ENCODE results near the gene TCF7L2. TPM values are rescaled to one million over a fixed set of nuclear protein-coding genes. Genes with fewer than 3 reads are reported as not detected.
"Not testable (repeated sequence)": the region's sequence is repeated elsewhere in the genome, so short reads cannot be mapped to it uniquely, and the experiment has no call there.

The TCF7L2 gene
- total RNA-seq, 1 experiment from 2014 or later, result 3.0 TPM

DNA sequence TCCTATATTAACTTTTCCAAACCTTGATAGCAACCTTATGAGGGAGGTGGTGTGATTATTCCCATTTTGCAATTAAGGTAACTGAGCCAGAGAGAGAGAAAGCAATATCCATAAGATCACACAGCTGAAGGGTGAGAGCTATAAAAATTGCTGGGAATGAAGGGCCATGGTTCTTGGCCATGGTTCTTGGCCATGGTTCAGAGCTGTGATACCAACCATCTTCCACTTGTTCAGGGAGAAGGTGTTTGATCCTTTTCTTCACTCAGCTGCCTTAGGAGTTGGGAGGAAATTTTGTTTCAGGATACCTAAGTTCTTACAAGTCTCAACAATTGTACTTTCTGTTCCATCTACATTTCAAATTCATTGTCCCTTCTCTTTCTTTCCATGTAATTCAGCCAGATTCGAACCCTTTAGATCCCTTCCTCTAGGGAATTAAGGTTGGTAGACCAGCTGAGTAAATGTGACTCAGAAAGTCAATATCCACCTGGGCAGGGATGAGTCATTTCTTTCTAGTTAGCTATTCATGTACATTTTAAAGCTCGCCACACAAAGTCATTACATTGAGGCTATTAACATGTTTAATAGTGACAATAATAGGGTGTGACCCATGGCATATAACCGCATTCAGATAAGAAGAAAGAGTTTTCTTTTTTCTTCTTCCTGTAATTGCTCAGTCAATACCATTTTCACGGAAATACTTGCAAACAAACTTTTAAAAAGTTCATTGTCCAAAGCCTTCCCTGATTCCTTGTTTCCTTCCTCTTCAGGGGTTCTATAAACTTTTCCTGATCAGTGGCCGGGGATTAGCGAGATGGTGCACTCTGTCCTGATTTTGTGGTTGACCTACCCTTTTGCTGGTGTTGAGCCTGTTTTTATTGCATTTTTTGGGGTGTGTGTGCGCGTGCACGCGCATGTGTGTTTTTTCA lies 143.4 kb downstream of the TCF7L2 start:
- DNase-seq (ENCODE audit: low spot score), result peak; percentile 91

DNA sequence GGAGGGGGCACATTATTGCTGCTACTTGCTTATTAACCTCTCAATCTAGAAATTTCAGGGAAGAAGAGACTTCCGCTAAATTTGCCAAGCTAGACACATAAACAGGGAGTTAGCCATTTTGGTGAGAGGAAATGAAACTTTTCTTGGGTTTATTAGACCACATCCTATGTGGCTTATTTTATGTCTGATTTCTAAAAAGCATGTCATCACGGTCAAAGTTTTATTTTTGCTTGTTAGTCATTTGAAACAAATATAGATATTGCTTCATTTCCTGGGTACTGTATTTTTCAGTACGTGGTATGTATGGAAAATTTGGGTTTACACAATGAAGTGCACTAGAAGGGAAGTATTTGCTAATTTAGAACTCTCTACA lies 144.1 kb downstream of the TCF7L2 start:
- DNase-seq (ENCODE audit: low spot score), result peak; percentile 54

DNA sequence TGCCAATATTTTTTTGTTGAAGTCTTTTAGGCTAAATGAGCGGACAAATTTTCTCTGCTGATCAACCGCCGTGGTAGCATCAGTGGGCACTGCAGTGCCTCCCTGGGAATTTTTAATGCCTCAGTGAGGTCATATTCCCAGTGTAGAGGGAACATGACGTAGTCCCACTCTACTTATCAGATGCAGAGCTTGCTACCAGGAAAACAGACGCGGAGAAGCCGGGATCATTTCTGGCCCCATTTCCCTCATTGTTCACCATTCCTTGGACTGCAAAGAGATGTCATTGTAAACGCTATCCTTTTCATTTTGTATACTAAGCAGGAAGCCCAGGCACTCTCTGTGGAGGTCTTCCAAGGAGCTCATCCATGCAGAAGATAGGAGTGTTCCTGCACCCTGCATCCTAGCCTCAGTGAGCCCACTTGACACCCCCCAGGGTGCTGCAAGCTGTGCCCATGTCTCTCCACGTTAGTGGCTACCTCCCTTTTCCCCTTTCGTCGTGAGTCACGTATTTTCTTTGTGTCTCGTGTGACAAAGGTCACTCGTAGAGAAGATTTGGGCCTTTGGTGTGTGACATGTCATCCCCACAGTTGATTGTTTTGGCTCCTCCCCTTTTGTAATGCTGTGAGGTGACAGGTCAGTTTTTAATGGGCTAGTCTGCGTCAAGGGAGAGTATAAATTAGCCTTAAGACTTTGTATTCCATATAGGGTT lies 145.5 kb downstream of the TCF7L2 start:
- no peak for DNase-seq (ENCODE audit: low spot score)

DNA sequence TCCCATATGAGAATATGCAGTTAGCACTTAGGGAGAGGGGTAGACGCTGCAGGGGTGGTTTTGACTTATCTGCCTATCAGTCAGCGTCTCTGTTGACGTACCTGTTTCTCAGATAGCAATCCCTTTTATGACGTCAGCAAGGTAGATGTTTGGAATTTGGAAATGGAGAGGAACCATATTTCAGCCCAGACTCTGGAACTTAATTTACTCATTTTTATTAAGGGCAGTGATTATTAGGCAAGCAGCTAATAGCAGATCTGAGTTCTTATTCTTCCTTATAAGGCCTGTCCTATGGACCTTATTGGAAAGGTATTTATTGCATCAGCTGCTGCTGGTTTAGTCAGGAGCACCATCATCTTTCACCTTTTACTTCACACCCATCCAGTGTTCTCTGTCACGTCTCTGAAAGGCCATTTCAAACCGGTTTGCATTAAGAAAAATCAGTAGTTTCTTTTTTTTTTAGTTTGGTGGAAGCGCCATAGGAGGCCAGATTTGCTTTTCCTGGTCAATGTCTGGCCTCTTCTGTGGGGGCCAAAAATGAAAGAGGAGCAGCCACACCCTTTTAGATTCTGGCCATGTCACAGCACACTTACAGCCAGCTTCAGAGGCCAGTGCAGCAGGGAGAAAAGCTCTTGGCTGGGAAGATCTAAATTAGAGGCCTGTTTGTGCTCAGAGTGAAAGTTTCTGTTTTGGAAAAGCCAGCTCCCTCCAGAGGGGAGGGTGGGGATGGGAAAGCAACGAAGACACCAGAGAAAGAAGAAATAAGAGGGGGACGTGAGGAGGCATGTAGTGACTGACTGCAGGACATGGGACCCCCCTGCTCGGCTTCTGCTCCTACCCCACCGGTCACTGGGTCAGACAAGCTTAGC lies 146.3 kb downstream of the TCF7L2 start:
- DNase-seq (ENCODE audit: low spot score), result no peak

DNA sequence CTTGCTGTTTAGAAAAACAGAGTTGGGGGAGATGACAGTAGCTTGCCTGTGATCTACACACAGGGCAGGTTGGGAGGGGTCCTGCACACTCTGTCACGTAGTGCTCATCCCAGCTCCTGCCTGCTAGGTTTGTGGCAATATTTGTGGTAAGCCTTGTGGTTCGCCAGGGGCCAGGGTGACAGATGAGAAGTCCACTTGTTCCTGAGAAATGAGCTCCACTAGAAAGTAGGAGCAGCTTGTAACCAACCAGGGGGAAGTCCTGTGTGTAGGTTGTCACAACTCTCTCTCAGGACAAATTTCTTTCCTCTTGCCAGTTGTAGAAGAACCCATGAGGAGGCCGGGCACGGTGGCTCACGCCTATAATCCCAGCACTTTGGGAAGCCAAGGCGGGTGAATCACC lies 147.0 kb downstream of the TCF7L2 start:
- no peak for DNase-seq (ENCODE audit: low spot score)

DNA sequence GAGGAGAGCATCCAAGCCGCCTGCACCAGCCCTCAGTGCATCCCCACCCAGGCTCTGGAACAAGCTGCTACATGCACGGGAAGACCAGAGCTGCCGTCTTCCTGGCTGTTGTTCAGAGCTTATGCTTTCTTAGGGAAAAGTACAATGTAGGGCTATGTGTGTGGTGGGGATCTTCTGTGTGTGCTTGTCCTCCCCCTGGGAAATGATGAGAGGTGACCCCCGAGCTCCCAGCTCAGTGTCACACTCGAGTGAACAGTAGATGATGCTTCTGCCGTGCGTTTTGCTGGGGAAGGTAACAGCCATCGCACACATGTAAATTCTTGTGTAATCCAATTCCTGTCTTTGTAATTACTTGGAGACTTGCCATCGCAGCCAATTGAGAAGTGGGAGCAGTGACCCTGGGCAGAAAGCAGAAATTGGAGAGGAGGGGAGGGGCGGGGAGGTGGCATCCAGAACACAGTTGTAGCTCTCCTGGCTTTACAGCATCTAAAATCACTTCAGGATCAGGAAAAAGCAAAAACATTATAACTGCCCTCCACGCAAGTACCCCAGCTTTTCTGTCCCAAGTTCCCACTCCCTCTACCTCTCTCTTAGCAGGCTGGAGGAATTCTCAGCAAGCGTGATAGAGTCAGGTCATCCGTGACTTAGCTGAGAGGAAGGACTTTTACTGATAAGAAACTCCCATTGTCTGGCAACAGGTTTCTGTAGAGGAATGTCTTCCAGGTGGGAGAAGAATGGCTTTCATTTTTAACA lies 149.6 kb downstream of the TCF7L2 start:
- no peak for DNase-seq (ENCODE audit: low spot score)

DNA sequence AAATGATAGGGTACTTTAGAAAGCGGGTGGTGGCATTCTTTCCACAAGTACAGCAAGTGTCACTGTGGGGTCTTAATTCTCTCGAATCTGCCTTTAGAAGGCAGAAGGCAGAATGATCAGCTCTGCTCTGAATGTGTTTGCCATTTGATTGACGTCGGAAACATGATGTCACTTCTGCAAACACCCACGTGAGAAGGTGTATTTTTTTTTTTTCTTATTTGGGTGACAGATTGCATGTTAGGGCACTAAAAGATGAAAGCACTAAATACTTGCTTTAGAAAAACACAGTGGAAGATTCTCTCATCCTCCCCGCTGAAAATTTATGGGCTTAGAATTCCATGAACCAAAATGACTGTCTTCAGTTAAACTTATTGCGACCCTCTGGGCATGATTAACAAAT lies 150.2 kb downstream of the TCF7L2 start:
- no peak for DNase-seq (ENCODE audit: low spot score)

DNA sequence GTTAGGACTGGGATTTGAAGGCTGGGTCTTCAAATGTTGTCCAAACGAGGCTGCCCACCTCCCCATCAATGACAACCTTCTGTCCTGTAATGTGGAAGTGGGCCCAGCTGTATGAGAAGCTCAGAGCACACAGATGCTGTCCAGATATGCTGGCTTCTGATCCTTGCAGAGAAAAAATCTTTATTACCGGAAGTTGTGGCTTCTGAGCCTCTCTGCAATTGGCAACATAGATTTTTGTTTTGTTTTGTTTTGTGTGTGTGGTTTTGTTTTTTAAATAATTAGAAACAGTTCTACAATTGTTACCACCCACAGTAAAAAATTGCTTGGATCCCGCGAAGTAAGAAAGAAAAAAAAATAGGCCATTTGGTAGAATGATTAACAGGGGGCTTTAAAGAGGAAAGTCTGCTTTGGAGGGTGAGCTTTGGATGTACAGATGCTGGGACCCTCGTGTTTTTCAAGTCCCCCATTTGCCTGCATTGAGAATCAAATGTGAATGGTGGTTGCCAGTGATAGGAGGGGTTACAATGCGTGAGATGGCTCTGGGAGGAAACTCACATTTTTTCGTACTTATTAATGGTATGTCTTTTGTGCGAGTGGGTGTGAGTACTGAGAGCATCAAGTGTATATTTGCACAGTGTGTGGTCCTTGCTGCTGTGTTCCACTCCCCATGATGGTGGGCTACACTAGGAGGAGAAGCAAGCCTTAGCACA lies 153.2 kb downstream of the TCF7L2 start:
- DNase-seq (ENCODE audit: low spot score), result peak; percentile 57

DNA sequence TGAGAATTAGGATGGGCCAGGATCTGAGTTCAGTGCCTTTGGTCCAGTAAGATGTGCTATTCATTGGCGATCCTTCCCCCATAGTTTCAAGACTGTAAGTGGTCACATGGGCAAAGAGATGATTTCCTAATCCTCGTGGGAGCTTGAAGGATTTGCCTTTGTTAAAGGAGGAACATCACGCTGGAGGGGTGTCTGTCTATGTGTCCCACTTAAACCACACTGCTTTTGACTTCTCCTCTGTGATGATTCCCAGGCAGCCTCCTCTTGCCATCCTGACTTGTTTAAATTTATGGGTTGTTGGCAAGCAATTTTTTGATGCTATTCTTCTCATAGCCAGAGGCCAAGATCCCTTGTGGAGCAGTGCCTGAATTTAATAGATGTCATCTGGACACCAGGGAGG lies 154.0 kb downstream of the TCF7L2 start:
- no peak for DNase-seq (ENCODE audit: low spot score)

DNA sequence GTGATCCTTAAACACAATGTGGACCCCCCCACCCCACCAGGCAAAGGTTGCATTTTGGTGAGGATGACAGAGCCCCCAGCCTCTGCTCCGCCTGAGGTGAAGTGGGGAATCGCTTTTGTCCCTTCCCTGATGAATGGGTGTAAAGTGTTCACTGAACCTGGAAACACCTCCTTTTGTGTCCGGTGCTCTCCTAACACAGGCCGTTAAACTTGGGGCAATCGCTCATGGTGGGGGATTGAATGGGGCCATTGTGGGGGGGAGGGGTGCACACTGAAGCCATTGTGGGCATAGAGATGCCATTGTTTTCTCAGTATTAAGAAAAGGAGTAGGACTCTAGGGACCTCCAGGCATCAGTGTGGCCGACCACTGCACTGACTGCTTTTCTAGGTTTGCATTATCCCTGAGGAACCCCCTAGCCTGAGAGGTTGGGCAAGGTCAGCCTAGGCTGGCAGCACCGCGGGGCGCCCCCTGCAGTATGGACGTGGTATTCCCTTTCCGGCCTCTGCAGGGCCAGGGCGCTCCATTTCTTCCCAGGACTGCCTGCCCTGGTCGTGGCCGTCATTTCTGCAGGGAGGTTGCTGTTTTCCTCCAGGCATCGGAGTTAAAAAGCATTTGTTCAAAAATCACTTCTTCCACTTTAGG lies 158.3 kb downstream of the TCF7L2 start:
- DNase-seq (ENCODE audit: low spot score), result no peak

DNA sequence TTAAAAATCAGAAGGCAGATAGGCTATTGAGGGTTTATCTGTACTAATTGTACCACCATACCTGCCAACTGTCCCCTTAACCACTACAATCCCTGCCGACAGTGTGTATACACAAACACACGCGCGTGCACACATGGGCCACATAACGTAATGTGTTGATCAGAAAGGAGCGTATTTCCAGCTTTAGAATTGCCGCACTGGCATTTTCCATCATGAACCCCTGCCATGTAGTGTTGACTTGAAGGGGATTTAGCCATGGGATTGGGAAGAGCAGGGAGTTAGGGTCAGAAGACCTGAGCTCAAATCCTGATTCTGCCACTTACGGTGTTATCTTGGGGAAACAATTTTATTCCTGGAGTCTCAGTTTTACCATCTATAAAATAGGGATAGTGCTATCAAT lies 158.9 kb downstream of the TCF7L2 start:
- DNase-seq (ENCODE audit: low spot score), result no peak

DNA sequence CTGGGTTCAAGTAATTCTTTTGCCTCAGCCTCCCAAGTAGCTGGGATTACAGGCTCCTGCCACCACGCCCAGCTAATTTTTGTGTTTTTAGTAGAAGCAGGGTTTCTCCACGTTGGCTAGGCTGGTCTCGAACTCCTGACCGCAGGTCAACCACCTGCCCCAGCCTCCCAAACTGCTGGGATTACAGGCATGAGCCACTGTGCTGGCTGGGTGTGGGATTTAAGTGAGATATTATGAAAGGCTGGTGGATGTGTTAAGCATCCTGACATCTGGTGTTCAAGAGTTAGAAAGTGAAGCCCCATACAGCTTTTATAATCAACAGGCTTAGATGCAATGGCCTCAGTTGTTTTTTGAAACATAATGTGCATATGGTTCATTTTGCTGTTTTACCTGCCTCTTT lies 159.4 kb downstream of the TCF7L2 start:
- DNase-seq (ENCODE audit: low spot score), result not testable (repeated sequence)

DNA sequence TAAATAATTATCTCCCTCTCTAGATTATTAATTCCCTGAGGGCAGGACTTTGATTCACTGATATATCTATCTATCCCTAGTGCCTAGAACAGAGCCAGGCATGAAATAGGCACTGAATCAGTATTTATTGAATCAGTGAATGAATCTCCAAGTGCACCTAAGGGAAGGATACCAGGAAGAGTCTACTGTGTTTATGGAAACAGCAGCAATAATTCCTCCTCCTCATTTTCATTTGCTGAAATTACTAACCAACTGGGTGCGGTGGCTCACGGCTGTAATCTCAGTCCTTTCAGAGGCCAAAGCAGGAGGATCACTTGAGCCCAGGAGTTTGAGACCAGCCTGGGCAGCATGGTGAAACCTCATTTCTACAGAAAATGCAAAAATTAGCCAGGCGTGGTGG lies 161.2 kb downstream of the TCF7L2 start:
- DNase-seq (ENCODE audit: low spot score), result no peak

DNA sequence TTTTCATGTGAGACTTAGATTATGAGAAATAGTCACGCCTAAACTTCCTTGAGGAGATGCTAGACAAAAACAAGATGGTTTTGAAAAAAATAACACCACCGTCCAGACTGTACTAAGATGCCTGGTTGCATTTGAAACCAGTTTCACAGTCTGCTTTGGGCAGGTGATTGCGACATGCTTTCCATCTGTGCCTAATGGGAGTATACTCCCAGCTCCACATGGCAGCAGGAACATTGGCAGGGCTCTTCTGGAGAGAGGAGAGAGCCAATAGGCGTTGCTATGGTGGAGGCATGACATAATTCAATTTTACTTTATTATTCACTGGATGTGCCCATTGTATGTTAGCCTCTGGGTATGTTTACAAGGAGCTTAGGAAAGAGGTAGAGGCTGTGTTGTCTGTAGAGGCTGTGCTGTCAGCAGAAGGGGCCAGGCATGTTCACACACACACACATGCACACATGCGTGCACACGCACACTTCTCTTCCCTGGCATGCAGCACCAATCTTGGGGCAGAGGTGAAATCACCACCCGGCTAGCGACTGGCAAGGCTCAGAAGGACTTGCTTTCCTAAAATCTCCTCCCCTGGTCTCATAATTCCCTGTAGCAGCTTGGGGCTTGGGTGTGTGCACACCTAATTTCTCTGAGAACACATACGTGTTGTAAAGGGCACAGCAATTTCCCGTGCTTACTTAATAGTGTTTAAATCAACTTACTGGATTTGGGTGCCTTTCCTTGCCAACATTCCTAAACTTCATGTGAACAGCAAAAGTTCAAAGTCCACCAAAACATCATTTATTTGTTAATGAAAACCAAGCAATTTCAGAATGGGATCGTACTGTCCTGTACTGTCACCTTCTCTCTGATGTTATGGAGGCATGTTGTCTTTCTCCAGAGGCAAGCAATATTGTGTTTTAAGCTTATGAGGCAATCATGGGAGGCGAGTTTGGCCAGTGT lies 162.1 kb downstream of the TCF7L2 start:
- DNase-seq (ENCODE audit: low spot score), result no peak

DNA sequence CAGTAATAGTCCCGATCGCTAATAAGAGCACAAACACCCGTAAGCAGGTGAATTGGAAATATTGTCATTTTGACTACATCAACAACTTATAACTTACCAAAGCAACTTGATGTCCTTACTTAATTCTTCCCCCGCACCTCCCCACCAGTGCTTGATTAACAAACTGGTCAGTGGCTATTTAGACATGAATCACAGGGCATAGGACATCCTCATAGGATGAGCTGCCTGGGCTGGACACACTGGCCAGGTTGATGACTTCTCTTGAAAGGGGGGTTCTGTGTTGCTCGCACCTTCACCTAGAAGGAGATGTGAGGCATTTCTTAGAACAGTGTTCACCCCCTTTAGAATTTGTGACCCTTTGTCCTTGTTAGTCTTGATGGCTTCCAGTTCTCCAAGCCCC lies 163.2 kb downstream of the TCF7L2 start:
- DNase-seq (ENCODE audit: low spot score), result no peak

DNA sequence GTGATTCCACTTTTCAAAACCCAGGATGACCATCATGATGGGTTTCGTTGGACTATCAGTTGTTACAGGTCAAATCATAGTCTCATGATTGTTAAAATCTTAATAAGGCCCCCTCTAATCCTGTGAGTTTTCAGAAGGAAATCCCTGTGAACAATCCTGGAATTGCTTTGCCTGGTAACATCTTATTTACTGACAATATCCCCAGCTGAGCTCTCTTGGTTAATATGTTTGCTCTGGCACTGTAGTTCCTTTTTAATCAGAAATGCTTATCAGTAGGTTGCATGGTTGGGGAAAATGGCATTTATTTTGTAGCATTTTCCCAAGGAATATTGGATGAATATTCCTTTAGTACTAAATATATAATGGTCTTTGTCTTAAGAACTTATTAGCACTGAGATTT lies 163.9 kb downstream of the TCF7L2 start:
- DNase-seq (ENCODE audit: low spot score), result no peak

DNA sequence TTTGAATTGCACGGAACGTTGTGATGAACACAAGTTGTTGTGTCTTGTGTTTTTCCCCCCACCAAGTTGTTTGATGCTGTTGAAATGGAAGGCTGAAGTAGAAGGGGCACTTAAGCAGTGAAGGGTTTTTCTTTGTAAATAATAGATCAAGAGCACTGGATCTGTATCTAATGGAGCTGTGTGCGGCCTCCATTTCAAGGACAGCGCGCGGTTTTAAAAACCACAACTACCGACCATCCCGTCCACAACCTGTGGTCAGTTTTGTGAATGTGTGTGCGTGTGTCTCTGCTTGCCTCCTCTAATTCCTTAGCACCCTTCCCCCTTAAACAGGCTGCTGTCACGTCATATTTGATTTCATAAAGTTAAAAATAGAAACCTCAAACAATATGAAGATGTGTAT lies 165.5 kb downstream of the TCF7L2 start:
- DNase-seq (ENCODE audit: low spot score), result no peak

DNA sequence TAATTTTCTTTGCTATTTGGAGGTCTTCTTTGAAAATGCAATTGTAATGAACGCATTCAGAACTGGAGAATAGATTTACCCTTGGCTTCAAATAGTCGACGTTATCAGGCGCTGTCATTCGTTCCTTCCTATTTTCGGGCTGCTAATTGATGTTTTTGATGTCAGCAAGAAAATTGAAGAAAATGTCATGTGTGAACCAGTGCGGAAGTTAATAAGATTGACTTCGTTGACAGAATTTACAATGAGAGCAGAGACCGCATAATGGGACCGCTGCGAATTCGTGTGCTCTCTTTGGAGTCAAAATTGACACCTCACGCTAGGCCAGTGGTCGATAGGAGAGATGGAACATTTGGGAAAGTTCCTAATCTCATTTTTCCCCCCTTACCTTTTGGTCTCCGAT lies 168.8 kb downstream of the TCF7L2 start:
- no peak for DNase-seq (ENCODE audit: low spot score)

DNA sequence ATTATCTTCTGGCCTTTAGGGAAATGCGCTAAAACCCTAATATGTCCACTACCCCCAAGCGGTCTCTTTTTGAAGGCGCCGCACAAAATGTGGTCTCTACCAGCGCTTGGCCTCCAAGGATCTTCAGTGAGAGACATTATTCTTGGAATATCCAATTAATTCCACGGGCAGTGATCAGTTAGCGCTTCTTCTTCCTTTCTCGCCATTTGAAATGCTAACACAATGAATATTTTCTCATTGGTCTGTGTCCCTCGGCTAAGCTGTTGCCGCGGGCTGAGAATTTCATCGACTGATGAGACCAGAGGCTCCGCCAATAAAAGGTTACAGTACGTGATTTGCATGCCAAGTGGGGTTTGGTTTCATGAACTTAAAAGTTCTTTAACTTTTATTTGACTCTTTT lies 169.8 kb downstream of the TCF7L2 start:
- no peak for DNase-seq (ENCODE audit: low spot score)
